Measurements from ENCODE around the gene TMCO5A.
"Not testable (repeated sequence)": the region's sequence is repeated elsewhere in the genome, so short reads cannot be mapped to it uniquely, and the experiment has no call there.

The TMCO5A gene

GRCh38 chr15:37934340-37934739 is at the start of gene TMCO5A:
TSS of gene TMCO5A (plus strand) at chr15:37934640. CDS start at chr15:37936324, 1,684 bp downstream.
- no peak for DNase-seq

- no peak for DNase-seq
These were observed 48.8 kb upstream of the TMCO5A start for GRCh38 chr15:37885651-37886050.

GRCh38 chr15:37888356-37888755 is 46.1 kb upstream of the TMCO5A start:
- DNase-seq = no peak

GRCh38 chr15:37891766-37892368 is 42.6 kb upstream of the TMCO5A start:
- DNase-seq = no peak

- DNase-seq = no peak
These were observed 41.1 kb upstream of the TMCO5A start for GRCh38 chr15:37893309-37893708.

GRCh38 chr15:37898362-37898761 is 36.1 kb upstream of the TMCO5A start:
- DNase-seq = no peak

- DNase-seq = no peak
These were observed 33.9 kb upstream of the TMCO5A start for GRCh38 chr15:37900326-37901221.

GRCh38 chr15:37902126-37902525 is 32.3 kb upstream of the TMCO5A start:
- DNase-seq = no peak

GRCh38 chr15:37903919-37904625 is 30.4 kb upstream of the TMCO5A start:
- no peak for DNase-seq

- no peak for DNase-seq
These were observed 27.3 kb upstream of the TMCO5A start for GRCh38 chr15:37907136-37907535.

GRCh38 chr15:37921527-37922385 is 12.7 kb upstream of the TMCO5A start:
- DNase-seq = no peak

- no peak for DNase-seq
These were observed 8.3 kb upstream of the TMCO5A start for GRCh38 chr15:37926136-37926535.

GRCh38 chr15:37929238-37929637 is 5.2 kb upstream of the TMCO5A start:
- no peak for DNase-seq

GRCh38 chr15:37931321-37931720 is 3.1 kb upstream of the TMCO5A start:
- DNase-seq = no peak

GRCh38 chr15:37931868-37932267 is 2.6 kb upstream of the TMCO5A start:
- DNase-seq = no peak

- no peak for DNase-seq
These were observed 1.9 kb upstream of the TMCO5A start for GRCh38 chr15:37932549-37932948.

- no peak for DNase-seq
These were observed 774 bp upstream of the TMCO5A start for GRCh38 chr15:37933666-37934065.

- DNase-seq = no peak
These were observed 6.4 kb downstream of the TMCO5A start for GRCh38 chr15:37940876-37941275.

- DNase-seq = no peak
These were observed 7.3 kb downstream of the TMCO5A start for GRCh38 chr15:37941779-37942178.

- DNase-seq = no peak
These were observed 17.6 kb downstream of the TMCO5A start for GRCh38 chr15:37951999-37952398.

- DNase-seq = not testable (repeated sequence)
These were observed 26.3 kb downstream of the TMCO5A start for GRCh38 chr15:37960742-37961141.

- no peak for DNase-seq
These were observed 33.3 kb downstream of the TMCO5A start for GRCh38 chr15:37967788-37968187.

- DNase-seq = no peak
These were observed 39.4 kb downstream of the TMCO5A start for GRCh38 chr15:37973856-37974255.
